GM12872 (cell line): ENCODE measurements around the gene POLR2E.

Experiments used
- TF ChIP-seq, protein P1 (sequence below): IDR thresholded peaks from 3 replicates; pipeline ENCODE4 v1.5.1; 2011; ENCODE audit warnings: low read depth, mild to moderate bottlenecking, low read length, moderate library complexity; ENCODE audit not compliant: insufficient read depth

POLR2E gene

GRCh38 chr19:1037621-1038064, 57.5 kb downstream of the POLR2E start:
- TF ChIP-seq, protein P1, sequence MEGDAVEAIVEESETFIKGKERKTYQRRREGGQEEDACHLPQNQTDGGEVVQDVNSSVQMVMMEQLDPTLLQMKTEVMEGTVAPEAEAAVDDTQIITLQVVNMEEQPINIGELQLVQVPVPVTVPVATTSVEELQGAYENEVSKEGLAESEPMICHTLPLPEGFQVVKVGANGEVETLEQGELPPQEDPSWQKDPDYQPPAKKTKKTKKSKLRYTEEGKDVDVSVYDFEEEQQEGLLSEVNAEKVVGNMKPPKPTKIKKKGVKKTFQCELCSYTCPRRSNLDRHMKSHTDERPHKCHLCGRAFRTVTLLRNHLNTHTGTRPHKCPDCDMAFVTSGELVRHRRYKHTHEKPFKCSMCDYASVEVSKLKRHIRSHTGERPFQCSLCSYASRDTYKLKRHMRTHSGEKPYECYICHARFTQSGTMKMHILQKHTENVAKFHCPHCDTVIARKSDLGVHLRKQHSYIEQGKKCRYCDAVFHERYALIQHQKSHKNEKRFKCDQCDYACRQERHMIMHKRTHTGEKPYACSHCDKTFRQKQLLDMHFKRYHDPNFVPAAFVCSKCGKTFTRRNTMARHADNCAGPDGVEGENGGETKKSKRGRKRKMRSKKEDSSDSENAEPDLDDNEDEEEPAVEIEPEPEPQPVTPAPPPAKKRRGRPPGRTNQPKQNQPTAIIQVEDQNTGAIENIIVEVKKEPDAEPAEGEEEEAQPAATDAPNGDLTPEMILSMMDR, result 0 out of 3 replicates have a peak, but pooled peaks have one; percentile 15
